Esophagus squamous epithelium (tissue), 5 donors: Measurements from ENCODE around the gene ICE2. TPM values are rescaled to one million over a fixed set of nuclear protein-coding genes. Genes with fewer than 3 reads are reported as not detected.
A peak's percentile ranks its signal among the peaks of the same experiment; 100 is the strongest.

ENCODE experiments used
- DNase-seq: peaks from one replicate; lab custom pipeline; 2025; lab: John Stamatoyannopoulos, UW
- H3K27ac ChIP-seq, 4 donors: fragments of 200-600 bp; sonication (generic); one replicate each; pipeline ENCODE4 v1.5.1; 2016 to 2019; ENCODE audit warnings: mild to moderate bottlenecking in 1 of 4
- H3K27me3 ChIP-seq, 4 donors: fragments of 200-600 bp; sonication (generic); 1 replicate in 3 of 4; 2 replicates in 1 of 4; pipeline versions ENCODE4 v1.5.1 to v1.6.0; 2017 to 2021; ENCODE audit warnings: antibody characterized with exemption in 1 of 4
- H3K36me3 ChIP-seq, 3 donors: fragments of 200-600 bp; sonication (generic); one replicate each; pipeline ENCODE4 v1.5.1; 2016 to 2019
- H3K4me1 ChIP-seq, 3 donors: fragments of 200-600 bp; sonication (generic); one replicate each; pipeline ENCODE4 v1.5.1; 2017 to 2019
- H3K4me3 ChIP-seq, 4 donors: fragments of 200-600 bp; sonication (generic); 1 replicate in 3 of 4; 2 replicates in 1 of 4; pipeline ENCODE4 v1.5.1; 2016 to 2019; ENCODE audit warnings: mild to moderate bottlenecking in 2 of 4, moderate library complexity in 1 of 4
- H3K9me3 ChIP-seq, 3 donors: fragments of 200-600 bp; sonication (generic); one replicate each; pipeline ENCODE4 v1.5.1; 2016 to 2019
- CTCF ChIP-seq, 6 experiments: fragments of 450-650 bp in 4 of 6; fragments of 200-600 bp in 2 of 6; sonication (generic) in 2 of 6; IDR thresholded peaks; one replicate each; pipeline ENCODE4 v1.5.1; 2016 to 2019; ENCODE audit warnings: antibody characterized with exemption in 6 of 6, mild to moderate bottlenecking in 4 of 6, moderate library complexity in 4 of 6
- POLR2A ChIP-seq, 4 donors: fragments of 450-650 bp; IDR thresholded peaks; one replicate each; pipeline ENCODE4 v1.6.1; 2017; ENCODE audit warnings: antibody characterized with exemption in 4 of 4, mild to moderate bottlenecking in 4 of 4, moderate library complexity in 3 of 4
- WGBS, 2 donors: methylation state at CpG; one replicate each; pipeline ENCODE4 v1.1.5; 2018; 5-methylcytosine and 5-hydroxymethylcytosine counted together
- intact Hi-C: fragments of 100-400 bp; cut with DNase I; formaldehyde crosslinking; loops from one replicate; pipeline ENCODE4 v1.15.0; 2022
- small RNA-seq, 4 donors: library from RNA; depleted of rRNA; stranded (forward); fragments of <200 nt; gene quantifications; one replicate each; pipeline ENCODE3, GENCODE V24; 2016
- total RNA-seq, 4 donors: library from RNA; depleted of rRNA; stranded (reverse); fragments of >200 nt; gene quantifications; one replicate each; pipeline ENCODE4 v1.1.0, GENCODE V29; 2016
- donor health status: DM: yes; HTN: yes; CAD: no.

The ICE2 gene
- total RNA-seq, 4 donors from 2014 or later = 7.0 to 35.9 (median 19.9) TPM

GRCh38 chr15:60370105-60370868 lies 108.7 kb downstream of the ICE2 start:
- intact Hi-C loops = no loop called here
- DNase-seq = no peak
- Histone ChIP-seq H3K4me1 (peaks cover 28 to 72% (median 57%) of the 10 kb centered on the region in 3 donors), H3K4me3 (no peak overlapping the region), H3K9me3 (no peaks in the 10 kb centered on the region), H3K36me3 (peaks cover 0 to 73% (median 17%) of the 10 kb centered on the region in 3 donors), H3K27ac (peak overlapping the region; percentile 74 to 86 (median 84)), H3K27me3 (no peaks in the 10 kb centered on the region)
- TF ChIP-seq POLR2A (IDR thresholded peaks at IDR 0.05) = no peak
- 55 to 89% methylated on average over 7 to 9 of the region's 9 CpGs for WGBS, 2 donors

- no peak overlapping the region for H3K4me3 ChIP-seq
- H3K27ac ChIP-seq = peak overlapping the region; percentile 74 to 86 (median 84)
- 77 to 87% methylated on average over 5 of the region's 5 CpGs for WGBS, 2 donors
- DNase-seq = no peak
- peaks cover 0 to 73% (median 17%) of the 10 kb centered on the region in 3 donors for H3K36me3 ChIP-seq
- H3K27me3 ChIP-seq = no peaks in the 10 kb centered on the region
- intact Hi-C loops = no loop called here
- H3K9me3 ChIP-seq = no peaks in the 10 kb centered on the region
- TF ChIP-seq POLR2A (IDR thresholded peaks at IDR 0.05) (no peak), CTCF (IDR thresholded peaks at IDR 0.05) (no peak)
- H3K4me1 ChIP-seq = peaks cover 23 to 72% (median 51%) of the 10 kb centered on the region in 3 donors
Observed at GRCh38 chr15:60369696-60370095, 109.2 kb downstream of the ICE2 start.

Small RNA genes lying within 50 kb of the gene (small RNA-seq; reads per million reads assigned to genes)
- 0 reads per million in 4 donors for gene AC087385.3

Other genes with a start within 250 kb of the ICE2 start
- gene ANXA2, start 81.2 kb downstream of the ICE2 start, total RNA-seq = 1,000 to 10,000 TPM; 2,116 to 2,445 (median 2,399) TPM